ENCODE data around the gene MGP.

The MGP gene

GRCh38 chr12:14902465-14902864 is 16.8 kb upstream of the MGP start:
- no peak for DNase-seq

GRCh38 chr12:14901228-14901562 is 15.5 kb upstream of the MGP start:
- no peak for DNase-seq

DNA sequence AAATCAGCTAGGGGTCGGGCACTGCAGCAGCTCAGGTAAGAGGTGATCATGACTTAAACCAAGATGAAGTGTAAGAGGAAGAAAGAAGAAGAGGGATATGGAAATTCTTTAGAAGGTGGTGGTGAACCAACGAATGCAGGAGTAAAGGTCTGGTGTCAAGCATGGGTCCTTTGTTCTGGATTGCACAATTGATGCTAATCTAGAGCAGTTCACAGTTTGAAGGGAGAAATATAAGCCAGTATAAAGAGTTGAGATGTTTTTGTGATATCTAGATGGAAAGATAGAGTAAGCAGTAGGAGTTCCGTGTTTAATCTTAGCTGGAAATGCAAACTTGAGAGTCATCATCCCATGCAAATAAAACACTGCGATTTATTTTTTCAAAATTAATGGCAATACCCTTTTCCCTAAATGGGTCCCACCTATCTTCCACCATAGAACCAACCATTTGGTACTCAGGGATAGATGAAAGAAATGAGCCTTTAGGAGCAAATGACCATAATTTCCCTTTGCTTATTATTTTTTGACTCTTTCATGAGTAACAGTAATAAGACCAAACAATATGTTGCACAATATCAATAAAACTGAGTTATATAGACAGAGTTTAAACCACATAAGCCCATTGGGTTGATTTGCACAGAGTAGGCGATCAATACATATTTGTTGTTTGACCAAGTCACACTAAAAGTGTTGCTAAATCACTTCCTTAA is 15.0 kb upstream of the MGP start:
- DNase-seq: no peak

DNA sequence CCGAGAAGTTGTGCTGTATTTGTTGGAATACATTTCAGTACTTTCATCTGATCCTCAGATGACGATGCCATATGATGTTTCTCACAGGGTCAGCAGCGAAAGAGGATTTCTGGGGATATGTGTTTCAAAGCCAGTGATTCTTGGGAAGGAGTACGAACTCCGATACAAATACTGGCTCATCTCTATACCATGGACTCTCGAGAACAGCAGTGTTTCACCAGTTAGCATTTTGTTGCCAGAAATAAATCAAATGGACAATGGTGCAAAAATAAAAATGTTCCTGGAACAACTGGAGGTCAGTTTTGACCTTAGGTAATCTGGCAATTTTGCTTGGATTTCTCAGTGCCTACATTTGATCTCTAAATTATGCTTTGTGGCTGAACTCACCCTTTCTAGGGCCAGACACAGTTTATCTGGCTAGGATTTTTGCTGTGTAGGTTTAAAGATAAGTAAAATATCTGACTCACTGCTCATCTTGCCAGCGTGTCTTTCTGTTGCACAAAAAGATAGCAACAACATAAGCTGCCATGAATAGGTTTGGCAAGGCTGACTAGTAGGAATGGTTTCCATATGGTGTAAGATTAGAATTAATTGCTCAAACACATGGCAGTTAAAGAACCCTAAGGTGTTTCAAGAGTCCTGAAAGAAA is 11.0 kb upstream of the MGP start:
- no peak for DNase-seq

- DNase-seq: no peak
Observed at GRCh38 chr12:14893506-14894250, 8.0 kb upstream of the MGP start.

- DNase-seq: no peak
Observed at GRCh38 chr12:14892726-14893505, 7.3 kb upstream of the MGP start.

DNA sequence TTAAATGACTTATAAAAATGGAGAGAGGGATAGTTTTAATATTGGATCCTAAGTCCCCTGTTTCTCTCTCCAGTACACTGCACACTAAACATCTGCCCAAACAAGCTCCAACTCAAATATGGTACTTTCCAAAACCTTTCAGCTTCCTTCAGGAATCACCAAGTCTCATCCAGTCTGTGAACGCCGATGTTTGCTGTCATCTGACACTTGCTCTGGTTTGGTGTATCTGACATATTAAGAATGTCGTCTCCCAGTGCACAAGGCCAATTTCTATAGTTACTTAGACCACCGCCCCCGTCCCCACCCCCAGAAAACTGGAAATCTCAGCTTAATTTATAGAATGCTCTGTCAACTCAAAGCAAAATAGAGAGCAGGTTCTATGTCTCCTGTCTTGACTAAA is 5.0 kb upstream of the MGP start:
- no peak for DNase-seq

DNA sequence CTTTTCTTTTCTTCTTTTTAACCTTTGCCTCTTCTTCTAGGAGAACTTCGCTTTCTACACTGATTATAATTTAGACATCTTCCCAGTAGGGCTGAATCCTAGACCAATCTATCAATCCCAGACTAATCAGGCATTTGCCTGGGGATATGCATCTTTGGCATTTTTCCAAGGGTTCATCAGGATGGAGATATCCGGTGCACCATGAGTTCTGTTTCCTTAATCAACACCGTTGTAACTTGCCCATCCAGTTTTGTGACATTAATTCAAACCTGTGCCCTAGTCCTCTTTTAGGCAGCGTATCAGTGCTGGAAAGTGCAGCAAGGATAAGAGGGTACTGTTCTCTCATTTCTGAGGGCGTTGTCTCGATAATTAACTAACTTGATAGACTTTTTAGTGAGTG is 617 bp upstream of the MGP start:
- DNase-seq: no peak

- DNase-seq: peak; percentile 80
Observed at GRCh38 chr12:14884458-14884878, 1.2 kb downstream of the MGP start.

GRCh38 chr12:14883686-14884085 is 2.0 kb downstream of the MGP start:
- DNase-seq: no peak

- DNase-seq: no peak
Observed at GRCh38 chr12:14880890-14881453, 4.7 kb downstream of the MGP start.

GRCh38 chr12:14879222-14879933 is 6.3 kb downstream of the MGP start:
- no peak for DNase-seq

- DNase-seq: no peak
Observed at GRCh38 chr12:14878488-14878887, 7.2 kb downstream of the MGP start.

DNA sequence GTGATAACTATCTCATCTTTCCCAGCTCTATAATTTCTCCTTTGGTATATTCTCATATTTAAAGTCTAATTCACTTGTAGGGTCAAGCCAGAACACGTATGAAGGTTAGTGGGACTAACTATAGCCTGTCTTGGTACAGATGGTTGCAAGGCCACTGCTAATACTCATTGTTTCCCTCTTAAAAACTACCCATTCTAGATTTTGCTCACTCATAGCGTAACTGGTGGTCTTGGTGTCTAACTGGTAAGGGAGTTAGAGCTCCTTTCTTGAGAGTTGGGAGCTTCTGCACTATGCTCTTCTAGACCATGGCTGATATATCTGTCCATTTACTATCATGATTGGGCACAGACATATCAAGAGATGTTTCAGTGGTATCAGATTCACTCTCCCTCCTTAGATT is 8.8 kb downstream of the MGP start:
- DNase-seq: no peak

DNA sequence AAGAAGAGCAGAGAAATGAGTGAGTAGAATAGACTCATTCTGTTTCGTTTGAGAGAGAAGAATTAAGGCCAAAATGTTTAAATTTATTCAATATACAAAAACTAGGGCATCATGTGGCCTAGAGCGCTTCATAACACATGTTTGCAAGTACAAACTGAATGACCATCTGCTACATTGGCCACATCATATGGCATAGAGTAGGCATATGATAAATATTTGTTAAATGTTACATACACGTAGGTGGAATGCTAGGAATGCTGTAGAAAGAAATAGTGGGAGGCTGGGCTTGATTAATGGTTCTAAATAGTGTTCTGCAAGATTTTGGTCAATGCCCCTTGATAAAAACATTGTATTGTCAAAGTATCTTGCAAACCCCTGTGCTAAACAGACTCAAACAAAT is 10.8 kb downstream of the MGP start:
- DNase-seq: no peak

GRCh38 chr12:14873440-14874185 is 12.0 kb downstream of the MGP start:
- DNase-seq: no peak

DNA sequence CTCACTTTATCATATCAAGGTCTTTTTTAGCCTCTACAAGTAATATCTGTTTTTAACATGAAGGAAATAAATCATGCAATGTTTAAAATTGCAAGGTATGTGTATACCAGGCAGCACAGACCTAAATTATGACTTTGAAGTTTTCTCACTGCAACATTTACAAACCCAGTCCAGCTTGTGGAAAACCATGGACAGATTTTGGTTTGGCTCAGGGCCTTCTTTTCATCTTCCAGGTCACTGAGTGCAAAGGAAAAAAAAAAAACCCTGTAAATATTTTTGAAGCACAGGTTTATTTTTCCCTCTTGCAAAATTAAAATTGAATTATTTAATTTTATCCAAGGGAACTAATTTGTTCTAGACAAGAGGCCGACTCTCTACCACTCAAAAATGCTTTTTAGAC is 13.8 kb downstream of the MGP start:
- no peak for DNase-seq

GRCh38 chr12:14871247-14871646 is 14.4 kb downstream of the MGP start:
- DNase-seq: no peak

- no peak for DNase-seq
Observed at GRCh38 chr12:14868916-14869506, 16.6 kb downstream of the MGP start.

DNA sequence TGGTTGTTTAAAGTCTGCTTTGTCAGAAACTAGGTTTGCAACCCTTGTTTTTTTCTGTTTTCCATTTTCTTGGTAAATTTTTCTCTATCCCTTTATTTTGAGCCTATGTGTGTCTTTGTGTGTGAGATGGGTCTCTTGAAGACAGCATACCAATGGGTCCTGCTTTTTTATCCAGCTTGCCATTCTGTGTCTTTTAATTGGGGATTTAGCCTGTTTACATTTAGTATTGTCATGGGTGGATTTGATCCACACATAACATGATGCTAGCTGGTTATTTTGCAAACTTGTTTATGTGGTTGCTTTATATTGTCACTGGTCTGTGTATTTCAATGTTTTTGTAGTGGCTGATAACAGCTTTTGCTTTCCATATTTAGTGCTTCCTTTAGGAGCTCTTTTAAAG is 25.2 kb downstream of the MGP start:
- DNase-seq: no peak

GRCh38 chr12:14858513-14858912 is 27.1 kb downstream of the MGP start:
- no peak for DNase-seq

Measured in stimulated activated CD4-positive, alpha-beta T cell treated with anti-CD3 and anti-CD28 coated beads, Interleukin-4, amount 100 ng/mL, for 24 hours (primary cell).